ENCODE results near the gene BARHL1.

The BARHL1 gene

DNA sequence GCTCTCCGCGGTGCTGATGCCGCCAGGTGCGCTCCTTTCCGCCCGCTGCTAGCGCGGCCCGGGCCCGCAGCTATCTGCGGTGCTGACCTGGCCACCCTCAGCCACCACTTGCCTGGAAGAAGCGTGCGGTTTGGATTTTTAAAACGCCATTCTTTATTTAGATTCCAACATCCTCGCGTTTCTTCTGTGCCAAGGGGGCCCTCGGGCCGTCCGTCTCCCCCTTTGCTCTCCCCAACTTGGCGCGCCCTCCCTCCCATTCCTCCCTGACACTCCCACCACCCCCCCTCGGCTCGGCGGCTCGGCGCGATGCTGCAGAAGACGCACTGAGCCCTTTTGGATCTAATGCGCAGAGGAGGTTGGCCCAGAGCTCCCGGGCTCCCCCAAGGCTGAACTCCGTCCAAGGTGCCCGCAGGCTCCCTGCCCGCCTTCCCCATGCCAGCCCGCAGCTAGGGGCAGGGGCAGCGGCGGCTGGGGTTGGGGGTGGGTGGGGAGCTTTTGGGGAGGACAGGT, at the start of gene BARHL1:
Gene BARHL1 (plus strand): TSS at position 331 of the 510 bp plus-strand sequence. CDS start 192 bp downstream, outside the sequence.
- no peak for DNase-seq

- DNase-seq: no peak
Measured at GRCh38 chr9:132534832-132535231, 47.6 kb upstream of the BARHL1 start.

- DNase-seq: no peak
Measured at GRCh38 chr9:132536124-132536523, 46.3 kb upstream of the BARHL1 start.

DNA sequence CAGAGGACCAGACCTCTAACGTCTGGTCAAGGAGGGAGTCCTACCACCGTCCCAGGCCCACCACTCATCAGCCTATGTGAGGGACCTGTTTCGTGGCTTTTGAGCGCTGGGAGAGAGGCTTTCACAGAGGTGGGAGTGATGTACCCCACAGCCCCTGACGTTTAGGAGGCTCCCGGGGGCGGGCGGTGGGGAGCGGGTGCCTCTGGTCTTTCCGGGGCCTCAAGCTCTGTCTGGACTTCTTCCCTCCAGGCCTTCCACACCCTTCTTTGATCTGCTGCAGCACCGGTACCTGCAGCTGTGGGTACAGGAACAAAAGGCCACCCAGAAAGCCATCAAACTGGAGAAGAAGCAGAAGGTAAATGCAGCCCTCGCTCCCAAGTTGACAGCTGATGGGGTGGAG, 45.1 kb upstream of the BARHL1 start:
- no peak for DNase-seq

DNA sequence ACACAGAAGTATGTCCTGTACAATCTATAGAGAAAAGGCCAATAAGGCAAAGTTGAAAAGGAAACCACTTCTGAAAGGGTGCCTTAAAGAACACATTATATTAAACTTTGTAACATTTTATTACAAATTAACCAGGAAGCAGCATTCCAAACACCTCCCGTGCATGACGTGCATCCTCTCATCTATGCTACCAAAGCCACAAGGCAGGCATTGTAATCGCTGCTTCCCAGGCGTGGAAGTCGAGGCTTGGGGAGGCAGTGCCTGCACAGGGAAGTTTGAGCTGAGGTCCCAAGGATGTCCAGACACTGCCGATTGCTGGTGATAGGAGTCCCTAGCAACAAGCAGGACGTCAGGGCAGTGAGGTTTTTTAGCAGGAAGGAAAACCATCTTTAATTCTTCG, 44.3 kb upstream of the BARHL1 start:
- DNase-seq: no peak

- DNase-seq: no peak
Measured at GRCh38 chr9:132539096-132539495, 43.3 kb upstream of the BARHL1 start.

GRCh38 chr9:132541051-132541450, 41.4 kb upstream of the BARHL1 start:
- no peak for DNase-seq

GRCh38 chr9:132541870-132542830, 40.3 kb upstream of the BARHL1 start:
- no peak for DNase-seq

DNA sequence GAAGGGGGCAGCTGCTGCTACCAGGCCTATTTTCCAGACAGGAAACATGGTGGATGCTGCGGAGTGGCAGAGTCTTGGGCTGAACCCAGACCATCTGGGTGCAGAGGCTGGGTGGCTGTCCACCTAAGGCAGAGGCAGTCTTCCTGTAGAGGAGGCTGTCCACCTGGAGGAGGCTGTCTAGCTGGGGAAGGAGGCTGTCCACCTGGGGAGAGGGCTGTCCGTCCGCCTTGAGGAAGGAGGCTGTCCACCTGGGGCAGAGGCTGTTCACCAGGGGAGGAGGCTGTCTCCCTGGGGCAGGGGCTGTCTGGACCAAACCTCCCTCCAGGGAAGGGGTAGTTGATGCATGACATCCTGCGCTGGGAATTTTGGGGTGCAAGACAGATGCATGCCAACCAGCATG, 39.2 kb upstream of the BARHL1 start:
- DNase-seq: no peak

GRCh38 chr9:132543960-132544359, 38.4 kb upstream of the BARHL1 start:
- no peak for DNase-seq

GRCh38 chr9:132545578-132545977, 36.8 kb upstream of the BARHL1 start:
- DNase-seq: no peak

- DNase-seq: no peak
Measured at GRCh38 chr9:132546148-132547051, 36.0 kb upstream of the BARHL1 start.

DNA sequence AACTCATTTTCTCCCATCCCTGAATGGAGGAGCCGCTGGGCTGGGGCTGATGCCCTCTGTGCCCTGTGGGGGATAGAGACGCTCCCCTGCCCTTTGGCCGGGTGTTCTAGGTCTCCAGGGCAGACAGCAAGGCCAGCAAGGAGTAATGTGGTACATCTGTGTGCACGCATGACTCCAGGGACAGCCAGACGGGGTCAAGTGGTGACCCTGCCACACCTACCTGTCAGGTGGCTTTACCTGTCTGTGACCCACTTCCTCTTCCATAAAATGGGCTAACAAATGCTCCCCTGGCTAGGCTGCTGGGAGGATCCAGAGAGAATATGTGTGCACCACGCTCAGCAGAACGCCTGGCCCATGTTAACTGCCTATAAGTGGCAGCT, 35.4 kb upstream of the BARHL1 start:
- DNase-seq: no peak

DNA sequence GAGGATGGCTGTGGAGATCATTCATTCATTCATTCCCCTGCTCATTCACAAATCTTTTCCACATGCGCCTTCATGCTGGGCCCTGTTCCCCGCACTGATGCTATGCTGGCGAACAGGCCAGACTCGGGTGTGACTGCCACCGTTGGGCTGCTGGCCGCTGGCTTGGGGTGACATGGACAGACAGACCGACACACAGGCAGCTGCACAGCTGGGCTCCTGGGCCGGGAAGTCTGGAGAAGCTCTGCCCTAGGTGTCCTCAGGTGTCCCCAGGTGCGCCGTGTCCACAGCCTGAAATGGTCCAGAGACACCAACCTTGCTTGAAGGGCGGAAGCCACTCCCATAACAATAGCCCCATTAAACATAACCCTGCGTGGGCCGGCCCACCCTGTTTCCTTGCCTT, 35.0 kb upstream of the BARHL1 start:
- no peak for DNase-seq

DNA sequence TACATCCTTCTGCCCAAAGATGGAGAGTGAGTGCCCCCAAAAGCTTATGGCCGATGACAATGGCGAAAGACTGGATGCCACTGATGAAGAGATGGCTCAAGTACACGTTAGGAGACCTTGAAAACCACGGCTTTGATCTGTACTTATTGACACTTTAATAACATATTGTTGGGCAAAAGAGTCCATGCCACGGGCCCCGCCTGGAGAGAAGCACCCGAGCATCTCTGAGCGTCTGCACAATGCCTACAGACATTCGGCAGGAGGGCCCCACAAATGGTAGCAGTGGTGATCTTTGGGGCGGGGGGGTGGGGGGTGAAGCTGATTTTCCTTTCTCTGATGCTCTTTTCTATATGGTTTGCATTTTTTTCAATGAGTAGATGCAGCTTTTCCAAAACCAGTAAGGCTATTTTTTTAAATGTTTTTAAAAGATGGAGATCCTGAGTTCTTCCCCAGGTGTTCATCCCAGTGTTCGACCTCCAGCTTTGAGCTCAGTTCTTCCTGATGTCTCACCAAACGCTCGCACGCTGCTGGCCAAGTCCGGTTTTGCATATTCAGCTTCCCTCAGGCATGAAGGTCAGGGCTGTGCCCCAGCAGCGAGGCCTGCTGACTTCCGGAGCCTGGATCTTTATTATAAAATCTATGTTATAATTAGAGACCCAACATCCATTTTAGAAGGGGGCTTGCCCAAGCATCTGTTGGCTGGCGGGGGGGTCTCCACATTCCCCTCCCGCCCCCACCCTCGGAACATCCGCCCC, 34.3 kb upstream of the BARHL1 start:
- no peak for DNase-seq

GRCh38 chr9:132548751-132549640, 33.4 kb upstream of the BARHL1 start:
- no peak for DNase-seq

DNA sequence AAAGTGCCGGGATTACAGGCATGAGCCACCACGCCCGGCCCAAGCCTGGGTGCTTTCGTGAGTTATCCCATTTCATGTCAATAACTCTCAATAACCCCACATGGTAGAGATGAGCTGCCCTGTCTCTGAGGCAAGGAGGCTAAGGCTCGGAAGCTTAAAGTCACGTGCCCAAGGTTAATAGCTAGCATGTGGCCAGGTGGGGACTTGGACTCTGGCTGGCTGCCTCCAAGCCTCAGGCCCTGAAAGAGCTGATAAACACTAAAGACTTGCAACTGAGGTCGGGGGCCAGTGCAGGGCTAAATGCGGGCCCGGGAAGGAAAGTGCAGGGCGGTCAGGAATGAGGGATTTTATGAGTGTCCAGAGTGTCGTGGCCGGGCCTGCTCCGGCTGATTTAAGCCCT, 30.9 kb upstream of the BARHL1 start:
- no peak for DNase-seq

DNA sequence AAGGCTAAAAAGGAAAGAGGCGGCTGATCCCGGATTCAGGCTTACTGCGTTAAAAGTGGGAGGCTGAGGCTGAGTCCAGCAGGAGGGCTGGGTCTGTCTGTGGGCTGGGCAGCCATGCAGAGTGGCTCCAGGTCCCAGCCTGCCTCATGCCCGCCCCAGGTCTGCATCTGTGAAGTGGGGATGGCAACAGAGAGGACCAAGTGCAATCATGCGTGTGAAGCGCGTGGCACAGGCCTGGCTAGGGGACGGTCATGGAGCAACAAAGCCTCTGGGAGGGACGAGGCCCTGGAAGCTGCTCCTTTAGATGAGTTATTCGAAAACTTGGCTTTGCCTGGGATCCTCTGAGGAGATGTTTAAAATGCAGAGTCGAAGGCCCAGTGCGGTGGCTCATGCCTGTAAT, 30.4 kb upstream of the BARHL1 start:
- no peak for DNase-seq

- no peak for DNase-seq
Measured at GRCh38 chr9:132554755-132555154, 27.7 kb upstream of the BARHL1 start.

DNA sequence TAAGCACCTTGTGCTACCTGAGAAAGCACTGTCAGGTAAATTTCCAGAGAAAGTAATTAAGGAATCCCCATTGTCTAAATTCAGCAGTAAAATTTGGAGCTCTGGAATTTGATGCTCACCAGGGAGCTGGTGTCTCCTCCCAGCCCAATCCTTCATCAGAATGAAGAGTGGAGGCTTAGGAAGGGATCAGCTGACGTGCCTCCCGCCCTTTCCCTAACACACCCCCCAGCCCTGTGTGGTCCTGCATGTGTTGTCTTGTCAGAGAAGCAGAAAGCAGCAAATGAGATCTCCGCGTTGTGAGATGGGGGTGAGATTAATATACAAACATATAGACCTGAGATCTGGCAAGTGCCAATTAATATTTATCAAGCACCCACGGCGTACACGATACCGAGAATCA, 26.9 kb upstream of the BARHL1 start:
- DNase-seq: no peak

GRCh38 chr9:132556235-132556634, 26.2 kb upstream of the BARHL1 start:
- no peak for DNase-seq

- no peak for DNase-seq
Measured at GRCh38 chr9:132556714-132557113, 25.7 kb upstream of the BARHL1 start.
